HCEC 1CT (cell line): ENCODE results near the gene EXO1.
A peak's percentile ranks its signal among the peaks of the same experiment; 100 is the strongest.
"Not testable (repeated sequence)": the region's sequence is repeated elsewhere in the genome, so short reads cannot be mapped to it uniquely, and the experiment has no call there.

Experiments
- DNase-seq: peaks from one replicate; pipeline ENCODE4 v3.0.0-alpha.2; 2017

Gene EXO1

GRCh38 chr1:241847796-241848685 lies at the start of gene EXO1:
Gene EXO1 (plus strand): TSS chr1:241848204. CDS start chr1:241850426, 2,222 bp downstream.
- peak; percentile 94 for DNase-seq

- peak; percentile 76 for DNase-seq
Measured at GRCh38 chr1:241799416-241799815, 48.6 kb upstream of the EXO1 start.

- no peak for DNase-seq
Measured at GRCh38 chr1:241800640-241801039, 47.4 kb upstream of the EXO1 start.

GRCh38 chr1:241802863-241803262 lies 45.1 kb upstream of the EXO1 start:
- DNase-seq: no peak

GRCh38 chr1:241804706-241805105 lies 43.3 kb upstream of the EXO1 start:
- not testable (repeated sequence) for DNase-seq

- DNase-seq: no peak
Measured at GRCh38 chr1:241808265-241808664, 39.7 kb upstream of the EXO1 start.

- DNase-seq: no peak
Measured at GRCh38 chr1:241810769-241811405, 37.1 kb upstream of the EXO1 start.

GRCh38 chr1:241813768-241814320 lies 34.2 kb upstream of the EXO1 start:
- peak; percentile 59 for DNase-seq

- DNase-seq: no peak
Measured at GRCh38 chr1:241816008-241816407, 32.0 kb upstream of the EXO1 start.

- DNase-seq: peak; percentile 95
Measured at GRCh38 chr1:241817331-241817792, 30.6 kb upstream of the EXO1 start.

GRCh38 chr1:241817956-241818612 lies 29.9 kb upstream of the EXO1 start:
- no peak for DNase-seq

GRCh38 chr1:241819340-241819866 lies 28.6 kb upstream of the EXO1 start:
- DNase-seq: no peak

GRCh38 chr1:241821363-241821762 lies 26.6 kb upstream of the EXO1 start:
- DNase-seq: peak; percentile 79

- no peak for DNase-seq
Measured at GRCh38 chr1:241822846-241823245, 25.2 kb upstream of the EXO1 start.

GRCh38 chr1:241823925-241824324 lies 24.1 kb upstream of the EXO1 start:
- no peak for DNase-seq

- no peak for DNase-seq
Measured at GRCh38 chr1:241825581-241825980, 22.4 kb upstream of the EXO1 start.

- not testable (repeated sequence) for DNase-seq
Measured at GRCh38 chr1:241826613-241827012, 21.4 kb upstream of the EXO1 start.

GRCh38 chr1:241827264-241827663 lies 20.7 kb upstream of the EXO1 start:
- no peak for DNase-seq

- no peak for DNase-seq
Measured at GRCh38 chr1:241828463-241829021, 19.5 kb upstream of the EXO1 start.

GRCh38 chr1:241829468-241829867 lies 18.5 kb upstream of the EXO1 start:
- DNase-seq: no peak

- peak; percentile 72 for DNase-seq
Measured at GRCh38 chr1:241834733-241835377, 13.1 kb upstream of the EXO1 start.

- DNase-seq: no peak
Measured at GRCh38 chr1:241836941-241837340, 11.1 kb upstream of the EXO1 start.
